ENCODE measurements around the gene OR2B2. TPM values are rescaled to one million over a fixed set of nuclear protein-coding genes. Genes with fewer than 3 reads are reported as not detected.

OR2B2 gene
- total and polyA plus RNA-seq, 7 donors, result not detected

DNA sequence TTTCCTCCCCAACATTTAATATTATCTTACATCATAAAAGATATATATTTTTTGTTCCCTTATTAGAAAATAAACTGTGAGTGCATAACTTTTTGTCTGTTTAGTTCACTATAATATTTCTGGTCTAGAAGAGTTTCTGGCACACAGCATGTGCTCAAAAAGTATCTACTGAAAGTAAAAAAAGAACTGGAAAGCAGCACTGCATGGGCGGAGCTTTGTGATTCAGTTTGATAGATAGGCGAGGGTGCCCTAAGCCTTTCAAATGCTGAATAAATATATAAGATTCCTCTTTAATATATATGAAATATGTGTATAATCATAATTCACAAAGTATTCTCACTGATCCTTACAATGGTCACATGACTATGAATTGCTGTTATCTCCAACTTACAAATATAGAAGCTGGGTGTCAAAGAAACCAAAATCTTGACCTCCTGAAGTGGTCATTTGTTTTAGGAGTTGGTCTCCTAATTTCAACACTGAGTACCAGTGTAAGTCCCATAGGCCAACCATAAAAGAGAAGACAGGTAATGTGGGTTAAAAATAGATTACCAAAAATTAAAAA is 50.8 kb downstream of the OR2B2 start:
- Histone ChIP-seq H3K9me3 (no peaks in the 10 kb centered on the region), H3K27me3 (peaks cover 0 to 31% (median 30%) of the 10 kb centered on the region in 3 donors), H3K4me3 (no peak overlapping the region), H3K36me3 (no peaks in the 10 kb centered on the region), H3K27ac (no peak overlapping the region), H3K4me1 (peaks cover 0 to 23% (median 23%) of the 10 kb centered on the region in 4 donors)
- no peak for DNase-seq
- WGBS, 2 donors, result 83 to 90% methylated on average over 2 of the region's 2 CpGs
- TF ChIP-seq EP300 (IDR thresholded peaks at IDR 0.05) (no peak), POLR2AphosphoS5 (IDR thresholded peaks at IDR 0.05) (no peak), POLR2A (IDR thresholded peaks at IDR 0.05) (no peak)
- TF ChIP-seq, protein P1, sequence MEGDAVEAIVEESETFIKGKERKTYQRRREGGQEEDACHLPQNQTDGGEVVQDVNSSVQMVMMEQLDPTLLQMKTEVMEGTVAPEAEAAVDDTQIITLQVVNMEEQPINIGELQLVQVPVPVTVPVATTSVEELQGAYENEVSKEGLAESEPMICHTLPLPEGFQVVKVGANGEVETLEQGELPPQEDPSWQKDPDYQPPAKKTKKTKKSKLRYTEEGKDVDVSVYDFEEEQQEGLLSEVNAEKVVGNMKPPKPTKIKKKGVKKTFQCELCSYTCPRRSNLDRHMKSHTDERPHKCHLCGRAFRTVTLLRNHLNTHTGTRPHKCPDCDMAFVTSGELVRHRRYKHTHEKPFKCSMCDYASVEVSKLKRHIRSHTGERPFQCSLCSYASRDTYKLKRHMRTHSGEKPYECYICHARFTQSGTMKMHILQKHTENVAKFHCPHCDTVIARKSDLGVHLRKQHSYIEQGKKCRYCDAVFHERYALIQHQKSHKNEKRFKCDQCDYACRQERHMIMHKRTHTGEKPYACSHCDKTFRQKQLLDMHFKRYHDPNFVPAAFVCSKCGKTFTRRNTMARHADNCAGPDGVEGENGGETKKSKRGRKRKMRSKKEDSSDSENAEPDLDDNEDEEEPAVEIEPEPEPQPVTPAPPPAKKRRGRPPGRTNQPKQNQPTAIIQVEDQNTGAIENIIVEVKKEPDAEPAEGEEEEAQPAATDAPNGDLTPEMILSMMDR (IDR thresholded peaks at IDR 0.05), result no peak
- intact Hi-C loops (cut with DNase I), result no loop called here

Small RNA genes within 50 kb of the gene (small RNA-seq; reads per million reads assigned to genes)
- 0 reads per million in 3 donors for gene RNU7-26P

Other genes with a start within 250 kb of the OR2B2 start
- gene OR2B6, start 44.8 kb upstream of the OR2B2 start, total RNA-seq, result not detected
- gene OR2B6, start 44.8 kb upstream of the OR2B2 start, polyA plus RNA-seq, result under 1 TPM in 1 of 3 donors, not detected in 2; 0.12 TPM
- 1 to 10 TPM in 2 of 4 donors, under 1 TPM in 2; 0.28 to 1.8 (median 1.0) TPM for gene ZNF165, start 168.2 kb upstream of the OR2B2 start, total RNA-seq
- gene ZNF165, start 168.2 kb upstream of the OR2B2 start, polyA plus RNA-seq, result 1 to 10 TPM; 3.0 to 4.1 (median 3.0) TPM
- 1 to 10 TPM; 1.4 to 7.5 (median 6.8) TPM for gene ZSCAN16, start 212.2 kb upstream of the OR2B2 start, total RNA-seq
- gene ZSCAN16, start 212.2 kb upstream of the OR2B2 start, polyA plus RNA-seq, result 1 to 10 TPM; 7.8 to 8.3 (median 8.1) TPM
- 10 to 100 TPM; 20.7 to 24.9 (median 22.6) TPM for gene ZKSCAN8, start 229.5 kb upstream of the OR2B2 start, total RNA-seq
- gene ZKSCAN8, start 229.5 kb upstream of the OR2B2 start, polyA plus RNA-seq, result 1 to 10 TPM; 1.6 to 4.7 (median 1.8) TPM